ENCODE results near the gene CCDC117.
"Not testable (repeated sequence)": the region's sequence is repeated elsewhere in the genome, so short reads cannot be mapped to it uniquely, and the experiment has no call there.

The CCDC117 gene

DNA sequence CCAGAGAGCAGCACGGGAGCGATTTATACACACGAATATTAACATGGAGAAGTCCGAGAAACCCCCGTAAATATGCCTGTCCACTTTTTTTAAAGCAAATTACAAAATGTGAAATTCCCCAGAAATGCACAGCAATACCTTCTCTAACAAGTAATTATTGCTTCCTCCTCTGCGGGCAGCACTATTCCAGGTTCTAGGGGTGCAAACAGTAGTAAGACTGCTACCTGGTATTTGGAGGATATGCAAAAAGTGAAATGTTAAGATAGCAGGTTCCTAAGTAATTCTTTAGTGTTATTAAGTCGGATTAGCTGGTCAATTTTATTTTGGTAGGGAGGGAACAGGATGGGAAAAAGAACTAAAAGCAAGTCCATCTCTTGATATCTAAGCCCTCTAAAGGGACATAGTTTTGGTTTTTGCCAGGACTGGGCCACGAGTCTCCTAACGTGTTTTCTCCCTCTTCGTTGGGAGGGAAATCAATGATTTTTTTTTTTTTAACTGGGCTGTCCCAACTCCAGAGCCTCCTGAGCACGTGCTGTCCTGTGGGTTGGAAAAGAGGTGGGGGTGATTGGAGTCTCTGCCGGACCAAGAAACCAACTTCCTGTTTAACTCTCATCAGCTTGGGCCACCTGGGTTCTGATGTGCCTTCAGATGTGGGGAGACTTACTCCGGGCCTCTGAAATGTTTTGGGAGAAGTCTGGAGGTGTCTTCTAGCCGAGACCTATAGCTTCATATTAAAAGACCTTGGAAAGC is 29.5 kb downstream of the CCDC117 start:
- DNase-seq (ENCODE audit: low read depth), result no peak

DNA sequence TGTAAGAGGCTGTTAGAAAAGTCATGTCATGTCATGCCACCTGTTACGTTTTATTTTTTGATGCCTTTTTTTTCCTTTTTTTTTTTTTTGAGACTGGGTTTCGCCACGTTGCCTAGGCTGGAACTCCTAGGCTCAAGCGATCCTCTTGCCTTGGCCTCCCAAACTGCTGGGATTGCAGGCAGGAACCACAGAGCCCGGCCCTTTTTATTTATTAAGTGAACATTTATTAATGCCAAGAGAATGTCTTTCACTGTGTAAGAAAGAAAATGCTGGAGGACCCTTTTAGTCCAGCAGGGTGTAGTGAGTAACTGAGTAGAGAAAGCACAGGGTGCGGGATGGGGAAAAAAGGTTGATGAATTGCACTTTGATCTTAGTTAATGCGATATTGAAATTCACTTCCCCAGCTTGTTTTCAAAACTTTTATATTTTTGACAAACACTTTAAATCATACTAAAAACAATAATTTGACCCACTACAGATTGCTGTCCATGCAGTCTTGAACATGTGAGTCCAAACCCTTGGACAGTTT is 30.2 kb downstream of the CCDC117 start:
- DNase-seq (ENCODE audit: low read depth), result no peak

DNA sequence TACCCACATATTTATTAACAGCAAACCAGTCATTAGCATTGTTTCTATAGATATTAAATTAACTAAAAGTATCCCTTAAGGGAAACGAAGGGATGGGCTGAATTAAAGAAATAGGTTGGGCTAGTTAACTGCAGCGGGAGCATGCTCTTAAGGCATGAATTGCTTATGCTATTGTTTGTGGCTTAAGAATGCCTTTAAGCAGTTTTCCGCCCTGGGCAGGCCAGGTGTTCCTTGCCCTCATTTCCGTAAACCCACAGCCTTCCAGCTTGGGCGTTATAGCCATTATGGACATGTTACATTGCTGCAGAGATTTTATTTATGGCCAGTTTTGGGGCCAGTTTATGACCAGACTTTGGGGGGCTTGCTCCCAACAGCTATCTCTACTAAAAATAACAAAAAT is 32.9 kb downstream of the CCDC117 start:
- not testable (repeated sequence) for DNase-seq (ENCODE audit: low read depth)

GRCh38 chr22:28808716-28809355 is 36.3 kb downstream of the CCDC117 start:
- no peak for DNase-seq (ENCODE audit: low read depth)

- DNase-seq (ENCODE audit: low read depth), result no peak
Measured at GRCh38 chr22:28810821-28811491, 38.5 kb downstream of the CCDC117 start.

DNA sequence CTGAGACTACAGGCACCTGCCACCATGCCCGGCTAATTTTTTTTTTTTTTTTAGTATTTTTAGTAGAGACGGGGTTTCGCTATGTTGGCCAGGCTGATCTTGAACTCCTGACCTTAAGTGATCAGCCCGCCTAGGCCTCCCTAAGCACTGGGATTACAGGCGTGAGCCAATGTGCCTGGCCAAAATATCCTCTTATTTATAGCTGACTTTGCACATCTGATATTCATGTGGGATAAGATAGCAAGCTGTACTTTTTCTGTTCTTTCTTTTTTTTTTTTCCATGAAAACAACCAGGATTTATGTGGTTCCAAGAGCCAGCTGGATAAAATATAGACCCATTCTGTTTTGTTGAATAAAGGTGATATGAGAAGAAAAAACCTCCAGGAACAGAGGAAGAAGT is 40.0 kb downstream of the CCDC117 start:
- DNase-seq (ENCODE audit: low read depth), result no peak

DNA sequence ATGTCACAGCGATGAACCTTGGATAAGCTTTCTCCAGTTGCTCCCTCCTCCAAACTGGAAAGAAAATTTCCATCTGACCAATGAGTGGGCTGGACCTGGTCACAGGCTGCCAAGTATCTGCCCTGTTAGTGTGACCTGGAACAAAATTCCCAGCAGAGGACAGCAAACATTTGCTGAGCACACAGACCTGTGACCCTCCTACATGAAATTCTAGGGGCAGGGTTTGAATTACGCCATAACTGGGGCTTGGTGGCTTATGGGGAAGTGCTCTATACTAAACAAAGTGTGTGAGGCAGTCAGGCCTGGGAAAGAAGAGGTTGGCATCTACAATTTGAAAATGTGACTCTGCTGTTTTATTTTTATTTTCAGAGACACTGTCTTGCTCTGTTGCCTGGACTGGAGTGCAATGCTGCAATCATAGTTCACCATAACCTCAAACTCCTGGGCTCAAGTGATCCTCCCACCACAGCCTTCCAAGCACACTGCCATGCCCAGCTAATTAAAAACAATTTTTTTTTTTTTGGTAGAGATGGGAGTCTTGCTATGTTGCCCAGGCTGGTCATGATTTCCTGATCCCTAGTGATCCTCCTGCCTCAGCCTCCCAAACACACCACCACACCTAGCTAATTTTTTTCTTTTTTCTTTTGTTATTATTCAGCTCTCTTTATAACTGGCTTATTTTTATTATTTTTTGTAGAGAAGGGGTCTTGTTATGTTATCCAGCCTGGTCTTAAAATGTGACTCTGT is 41.5 kb downstream of the CCDC117 start:
- no peak for DNase-seq (ENCODE audit: low read depth)

DNA sequence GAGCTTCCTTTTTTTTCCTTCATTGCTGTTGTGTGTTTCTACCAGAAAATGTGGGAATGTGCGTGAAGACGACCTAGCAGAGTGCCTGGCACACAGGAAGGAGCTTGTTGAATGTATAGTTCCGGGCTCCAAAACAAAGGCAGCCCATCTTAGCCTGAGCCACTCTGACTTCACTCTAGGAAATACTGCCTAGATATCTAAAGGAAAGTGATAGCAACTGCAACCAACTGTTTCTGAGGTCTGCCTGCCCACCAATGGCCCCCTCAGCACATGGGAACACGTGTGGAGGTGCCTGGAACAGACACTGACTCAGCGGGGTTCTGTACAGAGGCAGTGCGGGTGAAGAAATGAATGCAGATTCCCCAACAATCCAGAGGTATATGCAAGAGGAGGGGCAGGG is 42.6 kb downstream of the CCDC117 start:
- DNase-seq (ENCODE audit: low read depth), result no peak

- DNase-seq (ENCODE audit: low read depth), result no peak
Measured at GRCh38 chr22:28815729-28816128, 43.2 kb downstream of the CCDC117 start.

GRCh38 chr22:28817064-28817463 is 44.6 kb downstream of the CCDC117 start:
- no peak for DNase-seq (ENCODE audit: low read depth)

- no peak for DNase-seq (ENCODE audit: low read depth)
Measured at GRCh38 chr22:28817919-28818859, 45.7 kb downstream of the CCDC117 start.

DNA sequence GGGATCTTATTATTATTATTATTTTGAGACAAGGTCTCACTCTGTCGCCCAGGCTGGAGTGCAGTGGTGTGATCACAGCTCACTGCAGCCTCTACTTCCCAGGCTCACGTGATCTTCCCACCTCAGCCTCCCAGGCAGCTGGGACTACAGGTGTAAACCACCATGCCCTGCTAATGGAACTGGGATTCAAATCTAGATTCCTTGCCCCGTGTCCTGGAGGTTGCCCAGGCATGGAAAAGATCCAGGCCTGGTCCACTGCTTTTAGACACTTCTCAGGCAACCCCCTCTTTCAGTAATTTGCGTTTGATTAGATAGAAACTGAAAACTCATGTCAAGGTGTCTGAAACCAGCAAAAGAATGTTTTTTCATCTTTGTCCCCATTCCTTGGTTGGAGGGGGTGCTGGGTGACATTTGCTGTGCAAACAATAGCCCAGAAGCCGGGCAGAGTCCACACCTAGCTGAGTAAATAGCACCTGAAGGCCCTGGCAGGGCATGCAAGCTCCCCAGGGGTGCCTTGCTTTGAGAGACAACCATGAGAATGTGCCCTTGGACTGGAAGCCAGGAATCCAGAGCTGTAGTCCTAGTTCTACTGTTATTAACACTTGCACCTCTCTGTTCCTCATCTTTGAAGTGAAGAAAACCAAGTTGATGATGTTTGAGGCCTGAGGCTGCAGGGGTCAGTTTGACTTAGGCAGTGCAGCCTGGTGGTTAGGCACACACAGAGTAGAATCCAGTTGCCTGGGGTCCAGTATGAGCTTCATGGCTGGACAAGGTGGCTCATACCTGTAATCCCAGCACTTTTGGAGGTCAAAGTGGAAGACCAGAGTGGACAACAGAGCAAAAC is 47.0 kb downstream of the CCDC117 start:
- no peak for DNase-seq (ENCODE audit: low read depth)

- no peak for DNase-seq (ENCODE audit: low read depth)
Measured at GRCh38 chr22:28820885-28821284, 48.4 kb downstream of the CCDC117 start.

DNA sequence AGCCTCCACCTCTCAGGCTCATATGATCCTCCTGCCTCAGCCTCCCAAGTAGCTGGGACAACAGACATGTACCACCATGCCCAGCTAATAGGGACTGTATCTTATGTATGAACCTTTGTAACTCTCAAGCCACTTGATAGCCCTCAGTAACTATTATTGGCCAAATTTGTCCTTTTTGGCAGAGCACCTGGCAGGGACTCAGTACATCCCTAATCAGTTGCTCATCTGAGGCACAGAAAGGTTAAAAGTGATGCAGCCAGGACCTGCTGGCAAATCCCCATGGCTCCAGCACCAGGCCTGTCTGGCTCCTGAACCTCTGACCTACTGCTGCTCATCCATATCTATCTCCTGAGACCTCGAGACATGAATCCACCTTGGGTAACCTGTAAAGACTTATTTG is 49.0 kb downstream of the CCDC117 start:
- no peak for DNase-seq (ENCODE audit: low read depth)

DNA sequence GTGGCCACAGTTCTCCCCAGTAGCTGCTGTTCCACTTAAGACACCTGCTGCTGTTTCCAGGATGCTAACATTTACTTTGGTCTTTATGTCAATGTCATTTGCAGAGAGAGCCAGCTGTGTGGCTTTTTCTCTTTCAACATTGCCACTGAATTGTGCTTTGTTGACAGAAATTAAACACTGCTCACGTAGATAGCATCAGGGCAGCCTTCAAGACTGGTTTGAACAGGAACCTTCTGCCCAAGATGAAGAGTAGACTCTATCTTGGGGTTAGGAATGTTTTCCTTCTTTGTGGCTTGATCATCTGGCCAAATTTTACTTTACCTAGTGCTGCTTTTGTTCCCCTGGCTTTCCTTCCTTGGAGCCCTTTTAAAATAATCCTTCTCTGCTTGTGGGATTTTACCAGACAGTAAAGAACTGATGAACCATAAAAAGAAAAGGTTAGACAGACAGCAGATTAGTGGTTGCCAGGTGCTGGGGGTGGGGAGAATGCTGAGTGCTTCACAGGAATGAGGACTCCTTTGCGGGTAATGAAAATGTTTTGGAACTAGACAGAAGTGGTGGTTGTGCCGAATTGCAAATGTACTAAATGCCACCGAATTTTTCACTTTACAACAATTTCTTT is 50.5 kb downstream of the CCDC117 start:
- DNase-seq (ENCODE audit: low read depth), result no peak

GRCh38 chr22:28824455-28824854 is 52.0 kb downstream of the CCDC117 start:
- not testable (repeated sequence) for DNase-seq (ENCODE audit: low read depth)

DNA sequence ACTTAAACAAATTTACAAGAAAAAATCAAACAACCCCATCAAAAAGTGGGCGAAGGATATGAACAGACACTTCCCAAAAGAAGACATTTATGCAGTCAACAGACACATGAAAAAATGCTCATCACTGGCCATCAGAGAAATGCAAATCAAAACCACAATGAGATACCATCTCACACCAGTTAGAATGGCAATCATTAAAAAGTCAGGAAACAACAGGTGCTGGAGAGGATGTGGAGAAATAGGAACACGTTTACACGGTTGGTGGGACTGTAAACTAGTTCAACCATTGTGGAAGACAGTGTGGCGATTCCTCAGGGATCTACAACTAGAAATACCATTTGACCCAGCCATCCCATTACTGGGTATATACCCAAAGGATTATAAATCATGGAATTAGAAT is 53.9 kb downstream of the CCDC117 start:
- not testable (repeated sequence) for DNase-seq (ENCODE audit: low read depth)

- no peak for DNase-seq (ENCODE audit: low read depth)
Measured at GRCh38 chr22:28826921-28827320, 54.4 kb downstream of the CCDC117 start.

DNA sequence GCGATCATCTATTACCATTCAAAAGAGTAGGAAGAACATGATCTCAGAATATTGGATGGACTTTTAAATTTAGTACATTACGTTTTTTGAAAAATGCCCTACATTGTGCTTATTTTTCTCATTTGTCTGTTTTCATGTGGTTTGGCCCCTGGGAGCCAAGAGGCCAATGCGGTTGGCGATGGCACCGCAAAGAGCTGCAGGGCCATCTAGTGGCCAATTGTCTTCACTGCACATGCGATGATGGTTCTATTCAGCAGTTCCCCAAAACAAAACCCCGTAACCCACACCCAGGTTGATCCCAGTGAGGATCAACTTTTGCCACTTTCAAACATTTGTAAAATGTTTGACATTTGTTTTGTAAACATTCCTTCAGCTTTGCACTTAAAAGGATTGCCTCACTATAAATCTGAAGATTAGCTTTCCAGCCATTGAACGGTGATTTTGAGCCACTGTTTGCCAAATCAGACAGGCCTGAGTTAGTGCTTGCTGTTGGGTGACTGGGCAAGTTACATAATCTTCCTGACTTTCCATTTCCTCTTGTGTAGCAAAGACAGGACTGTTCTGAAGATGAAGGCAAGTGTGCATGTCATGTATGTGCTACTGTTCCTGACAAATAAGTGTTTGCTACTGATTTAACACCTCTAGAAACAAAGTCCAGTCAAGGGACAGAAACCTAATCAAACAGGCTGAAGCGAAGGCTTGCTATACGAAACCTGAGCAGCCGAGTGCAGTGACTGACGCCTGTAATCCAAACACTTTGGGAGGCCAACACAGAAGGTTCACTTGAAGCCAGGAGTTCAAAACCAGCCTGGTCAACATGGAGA is 57.1 kb downstream of the CCDC117 start:
- peak; percentile 67 for DNase-seq (ENCODE audit: low read depth)
